ENCODE data around the gene ADIPOR2. TPM values are rescaled to one million over a fixed set of nuclear protein-coding genes. Genes with fewer than 3 reads are reported as not detected.

The ADIPOR2 gene
- total RNA-seq, 1 experiment from 2014 or later, result 26.5 TPM

DNA sequence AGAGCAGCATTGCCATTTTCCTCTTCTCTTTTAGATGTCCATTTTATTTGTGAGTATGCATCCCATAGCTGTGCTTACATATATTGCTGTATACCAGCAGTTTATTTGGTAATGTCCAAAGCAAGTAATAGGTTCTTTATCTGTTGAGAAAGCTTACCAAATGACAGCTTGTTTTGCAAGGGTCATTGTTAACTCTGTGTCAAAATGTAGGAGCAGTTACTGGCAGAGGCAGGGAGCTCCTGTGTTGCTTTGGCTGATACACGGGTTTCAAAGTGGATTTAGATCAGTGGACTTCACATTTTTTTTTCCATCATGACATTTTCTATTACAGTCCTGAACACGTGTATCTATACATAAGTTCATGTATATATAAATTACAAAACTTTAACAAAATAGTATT is 91.3 kb downstream of the ADIPOR2 start:
- ChIA-PET CTCF (no interaction called here), POLR2A (ENCODE audit: unreplicated experiment) (no interaction called here)
- BruUV-seq (replicated peaks), result no TSS peak
- no peaks in the 10 kb centered on the region for H3K9me2 ChIP-seq (replicated peaks; ENCODE audit: low read length)
- H3F3A ChIP-seq (ENCODE audit: low read length, unreplicated experiment), result no peaks in the 10 kb centered on the region
- H2AFZ ChIP-seq (ENCODE audit: low read length), result no peak overlapping the region
- TF ChIP-seq, protein P1, sequence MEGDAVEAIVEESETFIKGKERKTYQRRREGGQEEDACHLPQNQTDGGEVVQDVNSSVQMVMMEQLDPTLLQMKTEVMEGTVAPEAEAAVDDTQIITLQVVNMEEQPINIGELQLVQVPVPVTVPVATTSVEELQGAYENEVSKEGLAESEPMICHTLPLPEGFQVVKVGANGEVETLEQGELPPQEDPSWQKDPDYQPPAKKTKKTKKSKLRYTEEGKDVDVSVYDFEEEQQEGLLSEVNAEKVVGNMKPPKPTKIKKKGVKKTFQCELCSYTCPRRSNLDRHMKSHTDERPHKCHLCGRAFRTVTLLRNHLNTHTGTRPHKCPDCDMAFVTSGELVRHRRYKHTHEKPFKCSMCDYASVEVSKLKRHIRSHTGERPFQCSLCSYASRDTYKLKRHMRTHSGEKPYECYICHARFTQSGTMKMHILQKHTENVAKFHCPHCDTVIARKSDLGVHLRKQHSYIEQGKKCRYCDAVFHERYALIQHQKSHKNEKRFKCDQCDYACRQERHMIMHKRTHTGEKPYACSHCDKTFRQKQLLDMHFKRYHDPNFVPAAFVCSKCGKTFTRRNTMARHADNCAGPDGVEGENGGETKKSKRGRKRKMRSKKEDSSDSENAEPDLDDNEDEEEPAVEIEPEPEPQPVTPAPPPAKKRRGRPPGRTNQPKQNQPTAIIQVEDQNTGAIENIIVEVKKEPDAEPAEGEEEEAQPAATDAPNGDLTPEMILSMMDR (conservative IDR thresholded peaks at IDR 0.05; ENCODE audit: low read depth, low read length), result no peak
- TF ChIP-seq EZH2phosphoT487 (IDR thresholded peaks at IDR 0.05; ENCODE audit: borderline replicate concordance, low read length), result no peak
- no peak for TF ChIP-seq EZH2 (IDR thresholded peaks at IDR 0.05; ENCODE audit: low read length, unreplicated experiment)
- no peaks in the 10 kb centered on the region for H3K9me3 ChIP-seq (ENCODE audit: low read length)
- DNase-seq (no peak), ATAC-seq (no peak)
- peaks cover 21% of the 10 kb centered on the region; the same call in 1 of the 2 replicates for H3K36me3 ChIP-seq (ENCODE audit: low read depth, low read length)
- intact Hi-C loops (cut with micrococcal nuclease), result no loop called here
- no peaks in the 10 kb centered on the region for H4K20me1 ChIP-seq (ENCODE audit: low read length)
- peaks cover 9% of the 10 kb centered on the region for H3K4me1 ChIP-seq (ENCODE audit: insufficient read depth, low read length)
- no peak overlapping the region for H3K4me3 ChIP-seq (ENCODE audit: low read length)
- H3K9ac ChIP-seq (ENCODE audit: low read length), result no peak overlapping the region
- H3K27ac ChIP-seq (ENCODE audit: low read length), result no peak overlapping the region
- H3K27me3 ChIP-seq (ENCODE audit: low read length), result no peaks in the 10 kb centered on the region
- no peaks in the 10 kb centered on the region for H3K79me2 ChIP-seq (ENCODE audit: low read length)
- no peak overlapping the region for H3K4me2 ChIP-seq (ENCODE audit: low read length)

DNA sequence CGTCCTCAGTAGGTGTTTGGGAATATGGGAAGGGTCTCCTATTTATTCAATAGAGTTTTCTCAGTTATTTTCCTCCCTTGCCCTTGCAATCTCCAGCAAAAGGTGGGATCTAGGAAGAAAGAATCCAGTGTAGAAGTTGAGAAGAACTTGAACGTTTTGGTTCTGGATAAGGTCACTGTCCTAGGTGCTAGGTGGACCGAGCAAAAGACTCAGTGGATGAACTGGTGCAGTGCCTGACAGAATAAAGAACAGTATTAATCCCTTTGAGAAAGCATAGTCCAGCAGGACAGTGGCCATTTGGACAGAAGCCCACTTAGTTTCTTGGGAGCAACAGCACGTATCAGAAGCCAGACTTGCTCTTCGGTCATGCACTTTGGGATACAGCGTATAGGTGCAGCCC is 96.8 kb downstream of the ADIPOR2 start:
- no peaks in the 10 kb centered on the region for H3K4me1 ChIP-seq (ENCODE audit: insufficient read depth, low read length)
- no TSS peak for BruUV-seq (replicated peaks)
- CTCF ChIA-PET, result no interaction called here
- POLR2A ChIA-PET (ENCODE audit: unreplicated experiment), result no interaction called here
- no peak overlapping the region for H3K4me2 ChIP-seq (ENCODE audit: low read length)
- H2AFZ ChIP-seq (ENCODE audit: low read length), result no peak overlapping the region
- no peaks in the 10 kb centered on the region for H3K79me2 ChIP-seq (ENCODE audit: low read length)
- H3K9me2 ChIP-seq (replicated peaks; ENCODE audit: low read length), result no peaks in the 10 kb centered on the region
- peaks cover 4% of the 10 kb centered on the region; the same call in 1 of the 2 replicates for H3K36me3 ChIP-seq (ENCODE audit: low read depth, low read length)
- H3F3A ChIP-seq (ENCODE audit: low read length, unreplicated experiment), result no peaks in the 10 kb centered on the region
- no peak overlapping the region for H3K4me3 ChIP-seq (ENCODE audit: low read length)
- no peak overlapping the region for H3K9ac ChIP-seq (ENCODE audit: low read length)
- H3K9me3 ChIP-seq (ENCODE audit: low read length), result no peaks in the 10 kb centered on the region
- no peaks in the 10 kb centered on the region for H4K20me1 ChIP-seq (ENCODE audit: low read length)
- DNase-seq (no peak), ATAC-seq (no peak)
- TF ChIP-seq EZH2phosphoT487 (IDR thresholded peaks at IDR 0.05; ENCODE audit: borderline replicate concordance, low read length) (no peak), EZH2 (IDR thresholded peaks at IDR 0.05; ENCODE audit: low read length, unreplicated experiment) (no peak)
- TF ChIP-seq, protein P1 (conservative IDR thresholded peaks at IDR 0.05; ENCODE audit: low read depth, low read length), result no peak
- intact Hi-C loops (cut with micrococcal nuclease), result no loop called here
- H3K27ac ChIP-seq (ENCODE audit: low read length), result no peak overlapping the region
- no peaks in the 10 kb centered on the region for H3K27me3 ChIP-seq (ENCODE audit: low read length)

DNA sequence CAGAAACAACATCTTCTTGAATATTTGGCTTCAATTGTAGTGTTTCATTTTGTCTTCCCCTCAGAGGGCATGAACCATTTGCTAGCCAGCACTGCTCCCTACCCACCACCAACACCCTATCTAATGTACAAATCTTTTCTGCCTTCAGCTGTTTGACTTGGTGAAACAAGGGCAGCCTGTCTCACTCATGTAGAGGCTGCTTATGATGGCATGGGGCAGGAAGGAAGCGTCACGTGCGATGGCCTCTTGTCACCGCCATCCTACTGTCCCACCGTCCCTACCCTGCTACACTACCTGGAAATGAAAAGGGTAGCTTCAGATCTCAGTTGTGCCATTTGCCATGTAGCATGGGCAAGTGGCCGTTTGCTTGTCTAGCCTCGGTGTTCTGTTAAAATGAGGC is 99.6 kb downstream of the ADIPOR2 start:
- no peaks in the 10 kb centered on the region for H3F3A ChIP-seq (ENCODE audit: low read length, unreplicated experiment)
- H3K9me2 ChIP-seq (replicated peaks; ENCODE audit: low read length), result no peaks in the 10 kb centered on the region
- intact Hi-C loops (cut with micrococcal nuclease), result loop anchor here (5.0 kb wide), 1 partner anchor 158 kb away; no protein-coding TSS in a partner anchor
- no peaks in the 10 kb centered on the region for H3K4me1 ChIP-seq (ENCODE audit: insufficient read depth, low read length)
- no peak overlapping the region for H3K4me3 ChIP-seq (ENCODE audit: low read length)
- no peaks in the 10 kb centered on the region for H3K27me3 ChIP-seq (ENCODE audit: low read length)
- no peaks in the 10 kb centered on the region for H3K9me3 ChIP-seq (ENCODE audit: low read length)
- BruUV-seq (replicated peaks), result no TSS peak
- no peak overlapping the region for H3K4me2 ChIP-seq (ENCODE audit: low read length)
- no peaks in the 10 kb centered on the region; the same call in 1 of the 2 replicates for H3K36me3 ChIP-seq (ENCODE audit: low read depth, low read length)
- ChIA-PET POLR2A (ENCODE audit: unreplicated experiment) (no interaction called here), CTCF (interaction anchor here (1.0 to 2.4 kb wide), 3 partner anchors 137 to 159 kb away, joined by 3 to 32 read pairs (median 9); no protein-coding TSS in a partner anchor)
- TF ChIP-seq EZH2phosphoT487 (IDR thresholded peaks at IDR 0.05; ENCODE audit: borderline replicate concordance, low read length) (no peak), EZH2 (IDR thresholded peaks at IDR 0.05; ENCODE audit: low read length, unreplicated experiment) (no peak)
- TF ChIP-seq, protein P1 (conservative IDR thresholded peaks at IDR 0.05; ENCODE audit: low read depth, low read length), result no peak
- no peak overlapping the region for H3K27ac ChIP-seq (ENCODE audit: low read length)
- no peak overlapping the region for H2AFZ ChIP-seq (ENCODE audit: low read length)
- H3K79me2 ChIP-seq (ENCODE audit: low read length), result no peaks in the 10 kb centered on the region
- no peak for DNase-seq
- H3K9ac ChIP-seq (ENCODE audit: low read length), result no peak overlapping the region
- no peaks in the 10 kb centered on the region for H4K20me1 ChIP-seq (ENCODE audit: low read length)
- ATAC-seq, result no peak

All from PC-3 (cell line).